ENCODE data around the gene DIAPH3. TPM values are rescaled to one million over a fixed set of nuclear protein-coding genes. Genes with fewer than 3 reads are reported as not detected.

Gene DIAPH3
- total and polyA plus RNA-seq, 2 donors = 0.80 to 4.5 TPM

- H3K36me3 ChIP-seq (ENCODE audit: control insufficient read depth in 2 of 2, insufficient read depth in 2 of 2, low read length in 1 of 2) = no peaks in the 10 kb centered on the region
- H3K4me3 ChIP-seq (ENCODE audit: low read length in 2 of 2) = no peak overlapping the region
- no peaks in the 10 kb centered on the region for H3K4me1 ChIP-seq (ENCODE audit: control insufficient read depth in 2 of 2, insufficient read depth in 2 of 2, low read length in 2 of 2)
- no peaks in the 10 kb centered on the region for H3K9me3 ChIP-seq (ENCODE audit: control insufficient read depth in 2 of 2, insufficient read depth in 1 of 2, low read length in 1 of 2)
- no peak overlapping the region for H3K27ac ChIP-seq (ENCODE audit: low read depth in 1 of 2, low read length in 1 of 2)
- no peak for DNase-seq (ENCODE audit: low read depth in 6 of 9, low spot score in 9 of 9)
- no peaks in the 10 kb centered on the region for H3K27me3 ChIP-seq (ENCODE audit: control insufficient read depth in 2 of 2, insufficient read depth in 1 of 2, low read length in 1 of 2)
Observed at GRCh38 chr13:59742467-59742866, 421.3 kb downstream of the DIAPH3 start.

- WGBS = 86% methylated on average over 5 of the region's 5 CpGs
- H3K9me3 ChIP-seq (ENCODE audit: control insufficient read depth in 2 of 2, insufficient read depth in 1 of 2, low read length in 1 of 2) = no peaks in the 10 kb centered on the region
- H3K27me3 ChIP-seq (ENCODE audit: control insufficient read depth in 2 of 2, insufficient read depth in 1 of 2, low read length in 1 of 2) = no peaks in the 10 kb centered on the region
- H3K27ac ChIP-seq (ENCODE audit: low read depth in 1 of 2, low read length in 1 of 2) = no peak overlapping the region
- H3K4me3 ChIP-seq (ENCODE audit: low read length in 2 of 2) = no peak overlapping the region
- no peaks in the 10 kb centered on the region for H3K36me3 ChIP-seq (ENCODE audit: control insufficient read depth in 2 of 2, insufficient read depth in 2 of 2, low read length in 1 of 2)
- H3K4me1 ChIP-seq (ENCODE audit: control insufficient read depth in 2 of 2, insufficient read depth in 2 of 2, low read length in 2 of 2) = no peaks in the 10 kb centered on the region
- no peak for DNase-seq (ENCODE audit: low read depth in 6 of 9, low spot score in 9 of 9)
Observed at GRCh38 chr13:59738921-59739320, 424.8 kb downstream of the DIAPH3 start.

GRCh38 chr13:59734393-59734792 is 429.3 kb downstream of the DIAPH3 start:
- no peaks in the 10 kb centered on the region for H3K27me3 ChIP-seq (ENCODE audit: control insufficient read depth in 2 of 2, insufficient read depth in 1 of 2, low read length in 1 of 2)
- WGBS = 91% methylated on average over 6 of the region's 6 CpGs
- H3K36me3 ChIP-seq (ENCODE audit: control insufficient read depth in 2 of 2, insufficient read depth in 2 of 2, low read length in 1 of 2) = no peaks in the 10 kb centered on the region
- no peaks in the 10 kb centered on the region for H3K4me1 ChIP-seq (ENCODE audit: control insufficient read depth in 2 of 2, insufficient read depth in 2 of 2, low read length in 2 of 2)
- H3K9me3 ChIP-seq (ENCODE audit: control insufficient read depth in 2 of 2, insufficient read depth in 1 of 2, low read length in 1 of 2) = no peaks in the 10 kb centered on the region
- no peak overlapping the region for H3K4me3 ChIP-seq (ENCODE audit: low read length in 2 of 2)
- no peak overlapping the region for H3K27ac ChIP-seq (ENCODE audit: low read depth in 1 of 2, low read length in 1 of 2)
- no peak for DNase-seq (ENCODE audit: low read depth in 6 of 9, low spot score in 9 of 9)

GRCh38 chr13:59733744-59734143 is 430.0 kb downstream of the DIAPH3 start:
- WGBS = 96% methylated on average over 2 of the region's 2 CpGs
- no peaks in the 10 kb centered on the region for H3K9me3 ChIP-seq (ENCODE audit: control insufficient read depth in 2 of 2, insufficient read depth in 1 of 2, low read length in 1 of 2)
- DNase-seq (ENCODE audit: low read depth in 6 of 9, low spot score in 9 of 9) = no peak
- H3K27ac ChIP-seq (ENCODE audit: low read depth in 1 of 2, low read length in 1 of 2) = no peak overlapping the region
- no peaks in the 10 kb centered on the region for H3K27me3 ChIP-seq (ENCODE audit: control insufficient read depth in 2 of 2, insufficient read depth in 1 of 2, low read length in 1 of 2)
- H3K4me3 ChIP-seq (ENCODE audit: low read length in 2 of 2) = no peak overlapping the region
- no peaks in the 10 kb centered on the region for H3K4me1 ChIP-seq (ENCODE audit: control insufficient read depth in 2 of 2, insufficient read depth in 2 of 2, low read length in 2 of 2)
- no peaks in the 10 kb centered on the region for H3K36me3 ChIP-seq (ENCODE audit: control insufficient read depth in 2 of 2, insufficient read depth in 2 of 2, low read length in 1 of 2)

- H3K4me1 ChIP-seq (ENCODE audit: control insufficient read depth in 2 of 2, insufficient read depth in 2 of 2, low read length in 2 of 2) = no peaks in the 10 kb centered on the region
- H3K27me3 ChIP-seq (ENCODE audit: control insufficient read depth in 2 of 2, insufficient read depth in 1 of 2, low read length in 1 of 2) = no peaks in the 10 kb centered on the region
- H3K4me3 ChIP-seq (ENCODE audit: low read length in 2 of 2) = no peak overlapping the region
- no peak for DNase-seq (ENCODE audit: low read depth in 6 of 9, low spot score in 9 of 9)
- WGBS = 97% methylated on average over 3 of the region's 3 CpGs
- H3K36me3 ChIP-seq (ENCODE audit: control insufficient read depth in 2 of 2, insufficient read depth in 2 of 2, low read length in 1 of 2) = no peaks in the 10 kb centered on the region
- H3K9me3 ChIP-seq (ENCODE audit: control insufficient read depth in 2 of 2, insufficient read depth in 1 of 2, low read length in 1 of 2) = no peaks in the 10 kb centered on the region
- H3K27ac ChIP-seq (ENCODE audit: low read depth in 1 of 2, low read length in 1 of 2) = no peak overlapping the region
Observed at GRCh38 chr13:59730026-59730425, 433.7 kb downstream of the DIAPH3 start.

GRCh38 chr13:59728896-59729545 is 434.7 kb downstream of the DIAPH3 start:
- DNase-seq (ENCODE audit: low read depth in 6 of 9, low spot score in 9 of 9) = no peak
- Histone ChIP-seq H3K9me3 (ENCODE audit: control insufficient read depth in 2 of 2, insufficient read depth in 1 of 2, low read length in 1 of 2) (no peaks in the 10 kb centered on the region), H3K4me1 (ENCODE audit: control insufficient read depth in 2 of 2, insufficient read depth in 2 of 2, low read length in 2 of 2) (no peaks in the 10 kb centered on the region), H3K27me3 (ENCODE audit: control insufficient read depth in 2 of 2, insufficient read depth in 1 of 2, low read length in 1 of 2) (no peaks in the 10 kb centered on the region), H3K27ac (ENCODE audit: low read depth in 1 of 2, low read length in 1 of 2) (no peak overlapping the region), H3K4me3 (ENCODE audit: low read length in 2 of 2) (no peak overlapping the region), H3K36me3 (ENCODE audit: control insufficient read depth in 2 of 2, insufficient read depth in 2 of 2, low read length in 1 of 2) (no peaks in the 10 kb centered on the region)
- WGBS = 97% methylated on average over 3 of the region's 3 CpGs

GRCh38 chr13:59721926-59722910 is 441.5 kb downstream of the DIAPH3 start:
- 68% methylated on average over 6 of the region's 6 CpGs for WGBS
- Histone ChIP-seq H3K4me1 (ENCODE audit: control insufficient read depth in 2 of 2, insufficient read depth in 2 of 2, low read length in 2 of 2) (peaks cover 0 to 2% of the 10 kb centered on the region in 2 donors), H3K4me3 (ENCODE audit: low read length in 2 of 2) (no peak overlapping the region), H3K27ac (ENCODE audit: low read depth in 1 of 2, low read length in 1 of 2) (no peak overlapping the region), H3K36me3 (ENCODE audit: control insufficient read depth in 2 of 2, insufficient read depth in 2 of 2, low read length in 1 of 2) (no peaks in the 10 kb centered on the region), H3K27me3 (ENCODE audit: control insufficient read depth in 2 of 2, insufficient read depth in 1 of 2, low read length in 1 of 2) (no peaks in the 10 kb centered on the region), H3K9me3 (ENCODE audit: control insufficient read depth in 2 of 2, insufficient read depth in 1 of 2, low read length in 1 of 2) (no peaks in the 10 kb centered on the region)
- peak in 4 of 9 donors; percentile 2 to 28 (median 4) for DNase-seq (ENCODE audit: low read depth in 6 of 9, low spot score in 9 of 9)

GRCh38 chr13:59715611-59716010 is 448.1 kb downstream of the DIAPH3 start:
- no peak for DNase-seq (ENCODE audit: low read depth in 6 of 9, low spot score in 9 of 9)
- no peaks in the 10 kb centered on the region for H3K9me3 ChIP-seq (ENCODE audit: control insufficient read depth in 2 of 2, insufficient read depth in 1 of 2, low read length in 1 of 2)
- no peak overlapping the region for H3K4me3 ChIP-seq (ENCODE audit: low read length in 2 of 2)
- no peak overlapping the region for H3K27ac ChIP-seq (ENCODE audit: low read depth in 1 of 2, low read length in 1 of 2)
- no peaks in the 10 kb centered on the region for H3K36me3 ChIP-seq (ENCODE audit: control insufficient read depth in 2 of 2, insufficient read depth in 2 of 2, low read length in 1 of 2)
- WGBS = 96% methylated on average over 1 of the region's 1 CpG
- no peaks in the 10 kb centered on the region for H3K4me1 ChIP-seq (ENCODE audit: control insufficient read depth in 2 of 2, insufficient read depth in 2 of 2, low read length in 2 of 2)
- H3K27me3 ChIP-seq (ENCODE audit: control insufficient read depth in 2 of 2, insufficient read depth in 1 of 2, low read length in 1 of 2) = no peaks in the 10 kb centered on the region

GRCh38 chr13:59710996-59711701 is 452.6 kb downstream of the DIAPH3 start:
- H3K4me1 ChIP-seq (ENCODE audit: control insufficient read depth in 2 of 2, insufficient read depth in 2 of 2, low read length in 2 of 2) = no peaks in the 10 kb centered on the region
- WGBS = 96% methylated on average over 4 of the region's 4 CpGs
- no peak overlapping the region for H3K4me3 ChIP-seq (ENCODE audit: low read length in 2 of 2)
- no peaks in the 10 kb centered on the region for H3K27me3 ChIP-seq (ENCODE audit: control insufficient read depth in 2 of 2, insufficient read depth in 1 of 2, low read length in 1 of 2)
- H3K9me3 ChIP-seq (ENCODE audit: control insufficient read depth in 2 of 2, insufficient read depth in 1 of 2, low read length in 1 of 2) = no peaks in the 10 kb centered on the region
- H3K27ac ChIP-seq (ENCODE audit: low read depth in 1 of 2, low read length in 1 of 2) = no peak overlapping the region
- H3K36me3 ChIP-seq (ENCODE audit: control insufficient read depth in 2 of 2, insufficient read depth in 2 of 2, low read length in 1 of 2) = no peaks in the 10 kb centered on the region
- DNase-seq (ENCODE audit: low read depth in 6 of 9, low spot score in 9 of 9) = no peak

Measured in thymus (tissue), 11 donors.